Activated CD4-positive, alpha-beta T cell treated with anti-CD3 and anti-CD28 coated beads, Interleukin-2, amount 50 U/mL, for 24 hours (primary cell): ENCODE results near the gene TLR5.

Experiments used
- DNase-seq, 2 donors: peaks; one replicate each; pipeline ENCODE4 v3.0.0-alpha.2; 2020; ENCODE audit warnings: low read depth in 1 of 2, low spot score in 1 of 2

The TLR5 gene

DNA sequence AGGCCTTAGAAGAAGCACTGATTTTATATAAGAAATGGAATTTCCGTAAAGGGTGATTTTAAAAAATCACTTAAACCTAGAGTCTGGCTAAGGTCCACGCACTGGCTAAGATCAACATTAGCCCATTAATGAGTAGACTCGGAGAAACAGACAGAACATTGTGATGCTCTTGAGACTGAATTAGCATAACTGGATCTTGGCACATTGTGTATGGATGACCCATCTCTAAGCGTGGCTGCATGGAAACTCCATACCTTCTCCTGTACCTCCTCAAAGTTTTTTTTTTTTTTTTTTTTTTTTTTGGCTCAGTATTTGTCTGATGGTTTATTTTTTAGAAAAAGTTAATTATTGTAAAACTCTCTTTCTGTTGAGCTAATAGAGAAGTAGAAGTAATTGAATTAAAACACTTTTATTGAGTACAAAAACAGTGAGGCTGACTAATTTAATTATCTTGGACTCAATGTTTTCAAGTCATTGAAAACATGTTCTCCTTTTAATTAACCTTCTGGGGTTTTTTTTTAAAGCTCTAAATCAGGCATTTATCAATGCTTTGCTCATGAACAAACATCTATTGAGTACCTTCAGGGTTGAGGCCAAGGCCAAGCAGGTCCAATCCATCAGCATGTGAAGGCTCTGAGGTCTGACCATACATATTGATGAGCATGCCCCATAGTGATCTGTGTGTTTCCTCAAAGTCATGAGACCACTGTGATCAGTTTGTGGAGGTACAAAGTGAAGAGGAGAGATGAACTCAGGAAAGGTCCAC, 74.0 kb downstream of the TLR5 start:
- no peak for DNase-seq

DNA sequence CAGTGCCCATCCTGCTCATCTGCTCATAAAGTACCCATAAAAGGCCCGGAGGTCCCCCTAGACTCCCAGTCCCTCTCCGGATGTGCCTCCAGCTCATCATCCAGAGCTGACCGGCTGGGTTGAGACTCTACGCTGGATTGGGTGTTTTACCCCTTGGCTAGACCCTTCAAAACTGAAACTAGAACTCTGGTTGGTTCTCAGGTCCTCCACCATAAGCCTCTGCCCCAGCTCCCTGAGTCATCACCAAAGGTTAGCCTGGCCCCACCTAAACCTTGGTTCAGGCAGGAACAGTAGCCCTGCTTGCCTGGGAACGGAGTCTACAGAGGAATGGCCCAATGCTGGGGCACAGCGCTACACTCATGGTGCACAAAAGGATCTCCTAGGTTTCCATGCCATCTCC, 75.1 kb downstream of the TLR5 start:
- no peak for DNase-seq

DNA sequence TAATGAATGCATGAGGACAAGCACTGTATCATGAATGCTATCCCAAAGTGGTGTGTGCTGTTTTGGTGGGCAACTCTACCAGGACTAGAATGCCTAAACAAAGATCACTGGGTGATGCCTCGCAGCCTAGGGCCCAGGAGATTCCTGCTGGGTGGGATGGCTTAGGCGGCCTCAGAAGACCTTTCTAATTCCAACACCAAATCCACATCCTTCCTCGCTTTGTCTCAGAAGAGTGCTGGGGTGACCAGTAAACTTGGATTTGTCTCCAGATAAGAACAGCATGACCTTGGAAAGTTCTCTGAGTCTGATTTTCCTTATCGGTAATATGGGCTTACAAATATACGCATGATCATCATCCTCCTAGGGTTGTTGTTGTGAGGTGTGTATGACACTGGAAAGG, 76.6 kb downstream of the TLR5 start:
- DNase-seq: no peak

DNA sequence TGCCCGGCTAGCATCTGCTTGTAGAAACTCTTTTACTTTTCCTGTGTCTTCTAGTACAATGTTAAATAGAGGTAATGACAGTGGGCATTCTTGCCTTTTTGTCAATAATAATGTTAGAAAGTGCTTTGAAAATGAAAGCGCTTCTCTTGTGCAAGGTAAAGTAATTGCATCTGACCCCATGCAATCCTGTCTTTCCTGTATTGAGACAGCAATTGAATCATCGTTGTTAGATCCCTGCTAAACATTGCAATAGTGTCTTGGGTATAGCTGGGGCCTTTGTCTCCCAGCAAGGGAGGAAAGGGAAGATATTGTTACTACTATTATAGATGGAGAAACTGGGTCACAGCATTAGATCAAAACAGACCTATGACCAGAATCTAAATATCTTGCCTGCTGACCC, 80.9 kb downstream of the TLR5 start:
- no peak for DNase-seq

DNA sequence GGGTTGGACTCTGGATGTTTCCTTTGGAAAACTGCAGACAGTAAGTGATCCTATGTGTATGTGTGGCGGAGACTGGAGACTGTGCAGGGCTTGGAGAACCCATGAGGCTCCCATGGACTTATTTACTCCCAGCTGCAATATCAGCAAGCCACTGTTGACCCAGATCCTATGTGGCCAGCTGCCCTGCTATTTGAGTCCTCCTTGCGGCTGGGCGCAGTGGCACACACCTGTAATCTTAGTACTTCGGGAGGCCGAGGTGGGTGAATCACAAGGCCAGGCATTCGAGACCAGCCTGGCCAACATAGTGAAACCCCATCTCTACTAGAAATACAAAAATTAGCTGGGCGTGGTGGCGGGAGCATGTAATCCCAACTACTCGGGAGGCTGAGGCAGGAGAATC, 83.5 kb downstream of the TLR5 start:
- no peak for DNase-seq
